ENCODE results near the gene PAPOLB.

Gene PAPOLB

DNA sequence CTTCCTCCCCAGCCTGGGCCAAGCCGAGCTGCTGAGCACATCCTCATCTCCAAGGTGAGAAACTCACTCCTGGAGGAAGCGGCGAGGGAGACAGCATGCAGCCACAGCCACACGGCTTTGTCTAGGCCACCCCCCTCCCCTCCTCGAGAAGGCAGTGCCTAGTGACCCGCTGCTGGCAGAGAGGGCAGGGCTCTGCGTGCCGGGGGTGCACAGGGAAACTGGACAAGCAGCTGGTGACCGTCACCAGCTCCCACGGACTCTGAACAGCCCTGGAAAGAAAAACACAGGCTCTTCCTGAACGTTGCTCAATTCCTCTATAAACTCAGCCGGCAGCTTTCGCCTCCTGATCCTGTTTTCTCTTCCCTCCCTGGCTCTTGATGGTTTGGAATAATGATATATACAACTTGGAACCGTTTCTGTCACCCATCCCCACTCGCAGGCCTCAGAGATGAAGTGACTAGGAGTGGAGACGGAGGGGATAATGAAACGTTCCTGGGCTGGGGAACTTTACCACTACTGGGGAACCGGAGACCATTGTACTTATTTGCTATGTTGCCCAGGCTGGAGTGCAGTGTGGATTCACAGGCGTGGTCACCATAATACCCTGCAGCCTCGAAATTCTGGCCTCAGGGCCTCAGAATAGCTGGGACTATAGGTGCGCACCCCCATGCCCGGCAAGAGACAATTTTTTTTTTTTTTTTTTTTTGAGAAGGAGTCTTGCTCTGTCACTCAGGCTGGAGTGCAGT lies 19.3 kb downstream of the PAPOLB start:
- no peak for DNase-seq (ENCODE audit: low read depth in 2 of 3, low spot score in 1 of 3)

- no peak for DNase-seq (ENCODE audit: low read depth in 2 of 3, low spot score in 1 of 3)
These were observed 20.0 kb downstream of the PAPOLB start for GRCh38 chr7:4841836-4842235.

DNA sequence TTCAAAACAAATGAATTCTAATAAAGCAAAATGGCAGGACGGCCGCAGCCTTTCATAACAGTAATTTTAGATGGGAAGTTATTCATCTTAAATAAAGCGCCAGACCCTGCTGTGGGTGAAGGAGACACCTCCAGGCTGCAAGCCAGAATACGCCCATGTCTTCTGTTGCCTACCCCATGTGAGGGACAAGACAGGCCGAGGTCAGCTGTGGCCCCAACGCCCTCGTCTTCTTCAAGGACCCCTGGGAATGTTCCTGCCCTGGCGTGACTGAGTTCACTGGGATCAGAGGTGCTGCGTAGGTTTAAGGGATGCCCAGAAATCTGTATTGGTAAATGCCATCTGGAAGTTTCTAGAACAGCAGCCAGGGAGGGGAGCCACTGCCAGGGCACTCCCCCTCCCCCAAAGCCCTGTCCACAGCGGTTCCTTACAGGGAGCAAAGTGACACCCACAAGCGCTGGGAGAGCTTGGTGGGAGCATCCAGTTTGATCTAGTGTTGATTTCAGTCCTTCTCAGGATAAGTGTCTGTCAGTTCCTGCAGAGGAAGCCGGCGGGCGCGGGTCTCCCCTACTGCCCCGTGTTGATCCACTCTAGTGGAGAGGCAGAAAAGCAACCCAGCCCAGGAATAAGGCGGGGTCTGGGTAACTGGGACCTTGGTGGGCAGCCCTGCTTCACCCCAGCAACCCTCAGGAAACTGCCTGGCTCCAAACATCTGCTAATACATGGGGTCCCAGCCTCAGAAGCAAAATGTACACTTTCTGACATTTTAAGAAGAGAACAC lies 20.6 kb downstream of the PAPOLB start:
- DNase-seq (ENCODE audit: low read depth in 2 of 3, low spot score in 1 of 3), result no peak

- no peak for DNase-seq (ENCODE audit: low read depth in 2 of 3, low spot score in 1 of 3)
These were observed 21.7 kb downstream of the PAPOLB start for GRCh38 chr7:4840079-4840501.

- no peak for DNase-seq (ENCODE audit: low read depth in 2 of 3, low spot score in 1 of 3)
These were observed 23.1 kb downstream of the PAPOLB start for GRCh38 chr7:4838626-4839334.

- DNase-seq (ENCODE audit: low read depth in 2 of 3, low spot score in 1 of 3), result no peak
These were observed 23.8 kb downstream of the PAPOLB start for GRCh38 chr7:4837803-4838625.

GRCh38 chr7:4837041-4837802 lies 24.6 kb downstream of the PAPOLB start:
- DNase-seq (ENCODE audit: low read depth in 2 of 3, low spot score in 1 of 3), result no peak

DNA sequence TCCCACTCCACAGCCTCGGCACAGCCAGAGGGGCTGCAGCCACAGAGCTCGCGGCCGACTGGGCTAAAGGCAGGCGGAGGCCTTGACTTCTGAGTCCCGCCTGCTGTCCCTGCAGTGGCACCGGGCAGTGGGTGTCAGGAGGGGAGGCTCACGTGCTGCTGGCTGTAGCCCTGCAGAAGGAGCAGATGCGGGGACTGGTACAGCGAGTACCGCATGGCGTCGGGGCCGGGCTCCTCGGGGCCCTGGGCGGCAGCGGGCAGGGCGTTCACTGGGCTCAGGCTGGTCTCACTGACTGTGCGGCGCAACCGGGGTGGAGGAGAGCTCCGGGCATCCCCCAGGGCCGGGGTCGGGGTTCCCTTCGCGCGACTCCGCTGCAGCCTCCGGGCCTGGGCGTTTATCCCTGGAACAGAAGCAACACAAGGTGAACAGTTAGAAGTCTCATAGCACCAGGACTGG lies 25.6 kb downstream of the PAPOLB start:
- no peak for DNase-seq (ENCODE audit: low read depth in 2 of 3, low spot score in 1 of 3)

- DNase-seq (ENCODE audit: low read depth in 2 of 3, low spot score in 1 of 3), result no peak
These were observed 26.2 kb downstream of the PAPOLB start for GRCh38 chr7:4835398-4836205.

GRCh38 chr7:4834601-4835397 lies 27.0 kb downstream of the PAPOLB start:
- no peak for DNase-seq (ENCODE audit: low read depth in 2 of 3, low spot score in 1 of 3)

DNA sequence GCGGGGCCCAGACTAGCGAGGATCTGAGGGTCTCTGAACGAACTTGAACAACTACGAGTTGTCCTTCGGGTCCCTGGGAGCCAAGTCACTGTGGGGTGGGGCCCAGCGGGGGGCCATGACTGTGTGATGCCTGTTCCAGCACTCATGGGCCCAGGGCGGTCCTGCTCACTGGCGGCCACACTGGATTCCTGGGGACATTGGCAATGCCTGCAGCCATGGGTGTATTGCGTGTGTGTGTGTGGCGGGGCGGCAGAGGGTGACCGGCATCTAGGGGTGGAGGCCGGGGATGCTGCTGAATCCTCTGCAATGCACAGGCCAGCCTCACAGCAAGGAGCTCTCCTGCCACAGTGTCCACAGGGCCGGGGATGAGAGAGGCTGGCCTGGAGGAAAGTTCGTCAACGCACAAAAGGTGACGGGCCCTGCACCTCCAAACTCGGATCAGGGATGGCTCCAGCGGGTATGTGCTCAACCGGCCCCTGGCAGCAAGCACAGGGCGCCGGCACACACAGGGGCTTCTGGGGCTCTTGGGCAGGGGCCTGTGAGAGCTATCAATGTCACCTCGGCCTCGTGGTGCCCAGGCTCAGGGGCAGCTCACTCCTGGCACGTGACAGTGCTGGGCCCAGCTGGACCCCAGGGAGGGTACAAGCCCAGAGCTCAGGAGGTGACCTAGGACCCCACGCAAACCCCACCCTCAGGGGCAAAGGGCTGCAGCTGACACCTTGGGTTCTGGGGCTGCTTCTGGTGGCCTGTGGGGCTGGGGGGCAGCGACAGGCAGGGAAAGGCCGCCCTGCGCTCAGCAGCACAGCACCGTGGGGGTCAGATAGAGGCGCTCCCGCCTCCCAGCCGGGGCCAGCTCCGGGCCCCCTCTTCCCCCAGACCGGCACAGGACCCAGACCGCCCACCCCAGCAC lies 27.9 kb downstream of the PAPOLB start:
- DNase-seq (ENCODE audit: low read depth in 2 of 3, low spot score in 1 of 3), result no peak

- no peak for DNase-seq (ENCODE audit: low read depth in 2 of 3, low spot score in 1 of 3)
These were observed 28.7 kb downstream of the PAPOLB start for GRCh38 chr7:4833176-4833575.

DNA sequence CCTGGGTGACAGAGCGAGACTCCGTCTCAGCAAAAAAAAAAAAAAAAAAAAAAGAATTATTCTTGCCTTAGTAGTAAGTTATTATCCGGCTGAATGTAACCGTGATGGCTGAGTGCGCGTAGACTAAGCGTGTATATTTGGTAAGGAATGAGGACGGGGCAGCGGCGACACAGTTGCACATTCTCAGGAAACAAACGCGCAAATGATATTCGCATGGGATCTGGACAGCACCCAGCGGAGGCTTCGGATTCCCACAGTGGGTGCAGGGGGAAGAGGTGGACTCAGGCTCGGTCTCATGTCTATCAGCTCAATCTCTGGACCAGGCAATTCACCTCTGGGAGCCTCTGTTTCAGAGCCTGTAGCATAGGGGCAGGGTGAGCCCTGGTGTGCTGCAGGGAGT lies 29.1 kb downstream of the PAPOLB start:
- DNase-seq (ENCODE audit: low read depth in 2 of 3, low spot score in 1 of 3), result no peak

GRCh38 chr7:4831723-4832495 lies 29.9 kb downstream of the PAPOLB start:
- no peak for DNase-seq (ENCODE audit: low read depth in 2 of 3, low spot score in 1 of 3)

GRCh38 chr7:4830176-4830575 lies 31.7 kb downstream of the PAPOLB start:
- peak; percentile 35 to 47 (median 39) for DNase-seq (ENCODE audit: low read depth in 2 of 3, low spot score in 1 of 3)

DNA sequence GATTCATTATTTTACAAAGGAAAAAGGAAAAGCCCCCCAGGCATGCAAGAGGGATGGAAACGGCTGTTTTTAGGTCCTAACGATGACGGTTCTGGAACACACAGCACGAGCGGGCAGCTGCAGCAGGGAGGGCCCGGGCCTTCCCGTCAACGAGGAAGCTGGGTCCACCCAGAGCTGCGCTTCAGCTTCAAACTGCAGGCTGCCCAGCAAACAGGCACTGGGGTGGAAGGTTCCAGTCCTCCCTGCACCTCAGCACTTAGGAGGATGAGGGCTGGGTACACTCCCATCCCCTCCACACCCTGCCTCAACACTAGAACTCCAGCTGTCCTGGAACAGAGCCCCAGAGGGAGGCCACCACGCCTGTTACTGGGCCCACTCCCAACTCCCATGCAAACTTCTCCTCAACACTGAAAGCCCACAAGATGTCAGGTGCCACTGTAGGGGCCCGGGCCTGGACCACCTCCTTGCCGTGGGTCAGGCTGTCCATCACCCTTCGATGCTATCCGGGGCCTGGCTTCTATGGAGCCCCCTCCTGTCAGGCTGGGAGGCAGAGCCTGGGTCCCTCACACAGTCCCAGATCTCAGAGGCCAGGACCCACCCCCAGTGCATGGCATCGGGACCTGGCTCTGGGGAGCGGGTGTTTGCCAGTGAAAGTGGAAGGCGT lies 33.0 kb downstream of the PAPOLB start:
- no peak for DNase-seq (ENCODE audit: low read depth in 2 of 3, low spot score in 1 of 3)
